Rectal smooth muscle tissue (tissue), 1 donor: ENCODE measurements around the gene CEP104.

Experiments used
- H3K27ac ChIP-seq: one replicate; pipeline ENCODE4 v1.7.0; 2013; ENCODE audit warnings: low read depth, low read length, inconsistent platforms
- H3K27me3 ChIP-seq: one replicate; pipeline ENCODE4 v1.7.0; 2013; ENCODE audit warnings: low read length; ENCODE audit not compliant: control insufficient read depth, insufficient read depth
- H3K36me3 ChIP-seq: one replicate; pipeline ENCODE4 v1.7.0; 2013; ENCODE audit warnings: low read length; ENCODE audit not compliant: control insufficient read depth, insufficient read depth
- H3K4me1 ChIP-seq: one replicate; pipeline ENCODE4 v1.7.0; 2013; ENCODE audit warnings: low read length; ENCODE audit not compliant: control insufficient read depth, insufficient read depth
- H3K4me3 ChIP-seq: one replicate; pipeline ENCODE4 v1.7.0; 2013; ENCODE audit warnings: low read length
- H3K9ac ChIP-seq: one replicate; pipeline ENCODE4 v1.7.0; 2013; ENCODE audit warnings: low read length

CEP104 gene

DNA sequence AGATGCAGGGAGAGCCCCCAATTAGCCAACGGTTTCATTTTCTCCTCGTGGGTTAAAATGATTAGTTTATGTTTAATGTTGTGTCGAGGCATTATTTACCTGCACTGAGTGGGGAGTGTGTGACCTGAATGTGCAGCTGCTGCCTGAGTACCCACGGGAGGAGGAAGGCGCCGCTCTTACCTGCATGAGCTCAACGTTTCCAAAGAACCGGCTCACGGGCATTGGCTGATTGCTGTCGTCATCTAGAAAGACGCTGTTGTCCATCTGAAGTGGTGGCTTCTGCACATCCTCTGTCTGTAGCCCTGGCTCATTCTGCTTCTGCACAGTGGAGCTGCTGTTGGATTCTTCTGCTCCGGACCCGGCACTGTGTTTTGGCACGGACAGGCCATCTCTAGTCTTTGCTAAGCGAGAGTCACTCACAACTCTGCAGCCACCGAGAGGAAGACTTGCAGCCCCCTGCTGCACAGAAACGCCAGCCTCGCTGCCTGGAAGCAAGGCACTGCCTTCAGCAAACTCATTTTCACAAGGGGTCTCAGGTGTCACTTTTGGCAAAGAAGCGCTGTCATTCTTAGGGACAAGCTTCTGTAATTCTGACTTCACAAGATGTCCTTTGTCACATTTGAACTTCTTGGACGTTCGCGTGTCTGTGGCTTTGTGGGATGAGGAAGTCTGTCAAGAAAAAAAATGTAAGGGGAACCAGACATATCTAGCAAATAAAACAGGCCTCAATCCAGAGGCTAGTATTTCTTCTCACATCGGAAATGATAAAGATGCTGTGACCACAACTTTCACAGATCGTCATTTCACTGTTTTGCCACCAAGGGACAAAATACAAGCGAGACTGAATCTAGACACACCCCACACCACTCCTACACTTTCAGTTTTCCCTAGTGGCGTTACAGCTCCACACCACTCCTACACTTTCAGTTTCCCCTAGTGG is 33.6 kb upstream of the CEP104 start:
- H3K27me3 ChIP-seq, result no peaks in the 10 kb centered on the region
- peaks cover 27% of the 10 kb centered on the region for H3K36me3 ChIP-seq
- H3K9ac ChIP-seq, result no peak overlapping the region
- H3K4me3 ChIP-seq, result no peak overlapping the region
- no peaks in the 10 kb centered on the region for H3K4me1 ChIP-seq
- no peak overlapping the region for H3K27ac ChIP-seq

- no peak overlapping the region for H3K27ac ChIP-seq
- no peaks in the 10 kb centered on the region for H3K4me1 ChIP-seq
- peaks cover 27% of the 10 kb centered on the region for H3K36me3 ChIP-seq
- H3K4me3 ChIP-seq, result no peak overlapping the region
- no peak overlapping the region for H3K9ac ChIP-seq
- no peaks in the 10 kb centered on the region for H3K27me3 ChIP-seq
Measured at GRCh38 chr1:3889936-3890335, 32.9 kb upstream of the CEP104 start.

DNA sequence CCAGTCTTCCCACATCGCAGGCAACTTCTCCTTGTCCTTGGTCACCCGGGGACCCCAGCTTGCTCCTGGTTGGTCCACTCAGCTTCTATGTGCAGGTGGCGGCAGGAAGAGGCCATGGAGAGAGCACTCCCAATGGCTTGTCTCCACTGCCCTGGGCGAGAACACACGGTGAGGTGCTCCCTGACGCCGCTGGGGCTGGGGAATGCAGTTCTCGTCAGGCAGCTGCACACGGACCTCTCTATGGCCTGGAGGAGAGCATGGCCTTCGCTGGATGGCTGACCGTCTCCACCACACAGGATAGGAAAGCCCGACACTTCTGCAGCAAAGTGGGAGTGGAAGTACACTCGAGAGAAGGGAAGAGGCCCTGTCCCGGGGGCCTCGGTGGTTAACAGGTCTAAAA is 31.3 kb upstream of the CEP104 start:
- no peak overlapping the region for H3K4me3 ChIP-seq
- H3K36me3 ChIP-seq, result peaks cover 27% of the 10 kb centered on the region
- H3K27me3 ChIP-seq, result no peaks in the 10 kb centered on the region
- H3K27ac ChIP-seq, result no peak overlapping the region
- H3K9ac ChIP-seq, result no peak overlapping the region
- H3K4me1 ChIP-seq, result no peaks in the 10 kb centered on the region

GRCh38 chr1:3886691-3887090 is 29.7 kb upstream of the CEP104 start:
- Histone ChIP-seq H3K36me3 (peaks cover 23% of the 10 kb centered on the region), H3K4me1 (no peaks in the 10 kb centered on the region), H3K4me3 (no peak overlapping the region), H3K27ac (no peak overlapping the region), H3K27me3 (no peaks in the 10 kb centered on the region), H3K9ac (no peak overlapping the region)

DNA sequence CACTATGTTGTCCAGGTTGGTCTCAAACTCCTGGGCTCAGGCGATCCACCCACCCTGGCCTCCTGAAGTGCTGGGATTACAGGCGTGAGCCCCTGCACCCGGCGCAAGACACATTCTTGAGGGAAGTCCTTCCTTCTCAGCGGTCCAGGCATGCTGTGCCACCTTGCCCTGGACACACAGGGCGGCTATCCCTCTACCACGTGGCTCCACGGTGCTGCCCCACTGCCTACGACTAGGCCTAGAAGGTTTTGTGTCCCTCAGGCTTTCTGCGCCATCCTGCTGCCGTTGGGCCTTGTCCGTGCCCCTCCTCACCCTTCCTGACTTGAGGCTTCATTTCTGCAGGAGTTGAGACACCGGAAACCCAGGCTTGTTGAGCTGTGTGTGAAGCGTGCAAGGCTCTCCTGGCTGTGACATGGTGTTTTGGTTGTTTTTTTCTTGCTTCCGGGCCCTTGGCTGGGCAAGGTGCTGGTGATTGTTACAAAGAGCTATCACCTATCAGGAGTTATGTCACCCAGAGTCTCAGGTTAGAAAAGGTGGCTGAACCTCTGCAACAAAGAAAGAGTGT is 29.2 kb upstream of the CEP104 start:
- Histone ChIP-seq H3K27me3 (no peaks in the 10 kb centered on the region), H3K27ac (no peak overlapping the region), H3K4me3 (no peak overlapping the region), H3K9ac (no peak overlapping the region), H3K36me3 (peaks cover 20% of the 10 kb centered on the region), H3K4me1 (no peaks in the 10 kb centered on the region)

DNA sequence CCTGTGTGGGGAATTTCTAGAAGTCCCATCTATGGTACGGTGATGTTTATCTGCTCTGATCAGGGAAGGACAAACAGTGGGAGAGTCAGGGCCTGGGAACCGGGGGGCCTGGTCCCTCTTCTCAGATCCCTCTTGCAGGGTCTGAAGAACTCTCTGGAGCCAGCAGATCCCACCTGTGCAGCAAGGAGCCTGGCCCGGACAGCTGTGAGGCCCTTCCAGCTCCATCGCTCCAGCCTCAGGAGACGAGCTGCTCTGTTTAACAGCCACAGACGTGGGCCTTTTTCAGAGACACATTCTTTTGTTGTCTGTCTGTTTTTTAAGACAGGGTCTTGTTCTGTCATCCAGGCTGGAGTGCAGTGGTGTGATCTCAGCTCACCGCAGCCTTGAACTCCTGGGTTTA is 28.6 kb upstream of the CEP104 start:
- Histone ChIP-seq H3K36me3 (peaks cover 20% of the 10 kb centered on the region), H3K27me3 (no peaks in the 10 kb centered on the region), H3K9ac (no peak overlapping the region), H3K4me1 (no peaks in the 10 kb centered on the region), H3K27ac (no peak overlapping the region), H3K4me3 (no peak overlapping the region)

DNA sequence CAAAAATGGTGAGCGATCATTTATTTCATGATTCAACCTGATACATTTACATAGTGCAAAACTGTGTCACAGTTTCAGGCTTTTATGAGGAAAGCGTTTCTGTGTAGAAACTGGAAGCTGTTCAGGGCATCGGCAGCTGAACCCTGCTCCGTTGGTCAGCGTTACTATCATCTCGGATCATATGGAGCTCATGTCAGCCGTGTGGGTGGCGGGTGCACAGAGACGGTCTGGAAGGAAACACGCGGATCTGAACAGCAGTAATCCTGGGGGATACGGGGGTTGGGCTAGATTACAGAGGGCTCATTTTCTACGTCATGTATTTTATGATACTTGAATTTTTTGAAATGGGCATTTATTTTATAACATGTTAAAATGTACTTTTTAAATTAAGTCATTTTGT is 28.0 kb upstream of the CEP104 start:
- no peaks in the 10 kb centered on the region for H3K4me1 ChIP-seq
- peaks cover 16% of the 10 kb centered on the region for H3K36me3 ChIP-seq
- no peak overlapping the region for H3K9ac ChIP-seq
- no peaks in the 10 kb centered on the region for H3K27me3 ChIP-seq
- H3K4me3 ChIP-seq, result no peak overlapping the region
- H3K27ac ChIP-seq, result no peak overlapping the region

GRCh38 chr1:3883194-3883925 is 26.3 kb upstream of the CEP104 start:
- Histone ChIP-seq H3K36me3 (peaks cover 28% of the 10 kb centered on the region), H3K27ac (no peak overlapping the region), H3K4me1 (no peaks in the 10 kb centered on the region)

GRCh38 chr1:3881193-3881480 is 24.1 kb upstream of the CEP104 start:
- Histone ChIP-seq H3K27ac (no peak overlapping the region), H3K4me3 (no peak overlapping the region), H3K27me3 (no peaks in the 10 kb centered on the region), H3K36me3 (peaks cover 19% of the 10 kb centered on the region), H3K9ac (no peak overlapping the region), H3K4me1 (no peaks in the 10 kb centered on the region)

More at GRCh38 chr1:3883194-3883925, 26.3 kb upstream of the CEP104 start:
- H3K9ac ChIP-seq, result no peak overlapping the region
- H3K27me3 ChIP-seq, result no peaks in the 10 kb centered on the region
- no peak overlapping the region for H3K4me3 ChIP-seq

- no peaks in the 10 kb centered on the region for H3K4me1 ChIP-seq
- peaks cover 19% of the 10 kb centered on the region for H3K36me3 ChIP-seq
- no peak overlapping the region for H3K4me3 ChIP-seq
- no peak overlapping the region for H3K9ac ChIP-seq
- H3K27me3 ChIP-seq, result no peaks in the 10 kb centered on the region
- no peak overlapping the region for H3K27ac ChIP-seq
Measured at GRCh38 chr1:3880429-3881192, 23.6 kb upstream of the CEP104 start.

GRCh38 chr1:3879787-3880428 is 22.9 kb upstream of the CEP104 start:
- H3K4me3 ChIP-seq, result no peak overlapping the region
- no peaks in the 10 kb centered on the region for H3K4me1 ChIP-seq
- peaks cover 24% of the 10 kb centered on the region for H3K36me3 ChIP-seq
- H3K27ac ChIP-seq, result no peak overlapping the region
- no peak overlapping the region for H3K9ac ChIP-seq
- H3K27me3 ChIP-seq, result no peaks in the 10 kb centered on the region

DNA sequence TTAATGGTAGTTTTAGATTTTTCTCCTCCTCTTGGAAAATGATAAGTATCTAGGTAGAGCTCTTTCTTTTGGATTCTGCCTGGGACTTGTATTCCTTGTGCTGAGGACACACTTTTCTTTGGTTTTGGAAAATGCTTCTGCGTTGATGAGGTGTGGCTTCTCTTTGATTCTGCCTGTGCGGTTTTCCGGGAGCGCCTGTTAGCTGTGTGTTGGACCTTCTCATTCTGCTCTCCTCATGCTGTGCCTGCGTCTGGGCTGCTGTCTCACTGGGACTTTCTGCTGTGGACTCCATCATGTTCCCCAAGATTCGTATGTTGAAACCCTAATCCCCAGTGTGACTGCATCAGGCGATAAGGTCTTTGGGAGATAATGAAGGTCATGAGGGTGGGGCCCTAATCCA is 22.1 kb upstream of the CEP104 start:
- H3K36me3 ChIP-seq, result peaks cover 24% of the 10 kb centered on the region
- no peaks in the 10 kb centered on the region for H3K4me1 ChIP-seq
- no peak overlapping the region for H3K9ac ChIP-seq
- H3K4me3 ChIP-seq, result no peak overlapping the region
- no peak overlapping the region for H3K27ac ChIP-seq
- H3K27me3 ChIP-seq, result no peaks in the 10 kb centered on the region
